H9 (cell line): ENCODE data around the gene FXYD4. TPM values are rescaled to one million over a fixed set of nuclear protein-coding genes. Genes with fewer than 3 reads are reported as not detected.

ENCODE experiments used
- DNase-seq: peaks from one replicate; pipeline ENCODE4 v3.0.0-alpha.2; 2017
- H2AFZ ChIP-seq: one replicate; pipeline ENCODE4 v1.6.1; 2013; ENCODE audit warnings: mild to moderate bottlenecking, low read length, control low read depth, moderate library complexity
- H2AK5ac ChIP-seq: 2 replicates; pipeline ENCODE4 v1.6.1; 2013; ENCODE audit warnings: low read length, control low read depth, mixed read lengths; ENCODE audit not compliant: insufficient read length
- H2BK120ac ChIP-seq: one replicate; pipeline ENCODE4 v1.6.1; 2013; ENCODE audit warnings: low read depth, mild to moderate bottlenecking, low read length, control low read depth, inconsistent platforms; ENCODE audit not compliant: poor library complexity, severe bottlenecking
- H2BK12ac ChIP-seq: 2 replicates; pipeline ENCODE4 v1.6.1; 2013; ENCODE audit warnings: low read length, control low read depth, mixed read lengths, low read depth; ENCODE audit not compliant: insufficient read length
- H2BK15ac ChIP-seq: 2 replicates; pipeline ENCODE4 v1.6.1; 2013; ENCODE audit warnings: low read depth, low read length, control low read depth
- H2BK20ac ChIP-seq: one replicate; pipeline ENCODE4 v1.6.1; 2013; ENCODE audit warnings: low read depth, mild to moderate bottlenecking, low read length, control low read depth, inconsistent platforms; ENCODE audit not compliant: poor library complexity, severe bottlenecking
- H2BK5ac ChIP-seq: 2 replicates; pipeline ENCODE4 v1.6.1; 2013; ENCODE audit warnings: low read length, control low read depth, mixed read lengths; ENCODE audit not compliant: insufficient read length
- H3K14ac ChIP-seq: 2 replicates; pipeline ENCODE4 v1.6.1; 2013; ENCODE audit warnings: low read length, control low read depth; ENCODE audit not compliant: insufficient read depth
- H3K18ac ChIP-seq: 2 replicates; pipeline ENCODE4 v1.6.1; 2013; ENCODE audit warnings: low read depth, mild to moderate bottlenecking, mixed read lengths, low read length, control low read depth; ENCODE audit not compliant: insufficient read length
- H3K23ac ChIP-seq: 2 replicates; pipeline ENCODE4 v1.6.1; 2013; ENCODE audit warnings: low read length, control low read depth, mixed read lengths, low read depth; ENCODE audit not compliant: insufficient read length
- H3K23me2 ChIP-seq: 2 replicates; pipeline ENCODE4 v1.6.1; 2013; ENCODE audit warnings: low read depth, mild to moderate bottlenecking, mixed read lengths, low read length, control low read depth; ENCODE audit not compliant: insufficient read length, poor library complexity, severe bottlenecking
- H3K27ac ChIP-seq: 2 replicates; pipeline ENCODE4 v1.5.1; 2013; ENCODE audit warnings: low read length, control low read depth, mixed read lengths, low read depth; ENCODE audit not compliant: insufficient read length
- H3K27me3 ChIP-seq: 2 replicates; pipeline ENCODE4 v1.6.1; 2013; ENCODE audit warnings: low read length, control low read depth, inconsistent platforms; ENCODE audit not compliant: insufficient read depth
- H3K4ac ChIP-seq: 2 replicates; pipeline ENCODE4 v1.6.1; 2013; ENCODE audit warnings: low read depth, mild to moderate bottlenecking, control low read depth, inconsistent platforms, low read length, moderate library complexity
- H3K4me1 ChIP-seq: 2 replicates; pipeline ENCODE4 v1.6.1; 2013; ENCODE audit warnings: low read length, control low read depth, inconsistent platforms; ENCODE audit not compliant: insufficient read depth
- H3K4me2 ChIP-seq: 2 replicates; pipeline ENCODE4 v1.6.1; 2013; ENCODE audit warnings: low read length, control low read depth, mixed read lengths; ENCODE audit not compliant: insufficient read length, insufficient read depth
- H3K56ac ChIP-seq: 2 replicates; pipeline ENCODE4 v1.6.1; 2013; ENCODE audit warnings: low read depth, mild to moderate bottlenecking, mixed read lengths, low read length, control low read depth; ENCODE audit not compliant: insufficient read length
- H3K79me1 ChIP-seq: 2 replicates; pipeline ENCODE4 v1.6.1; 2013; ENCODE audit warnings: low read depth, mild to moderate bottlenecking, moderate library complexity, low read length, control low read depth, inconsistent platforms; ENCODE audit not compliant: insufficient read depth, poor library complexity, severe bottlenecking
- H3K79me2 ChIP-seq: 2 replicates; pipeline ENCODE4 v1.6.1; 2013; ENCODE audit warnings: low read length, control low read depth, inconsistent platforms; ENCODE audit not compliant: insufficient read depth
- H3K9ac ChIP-seq: 2 replicates; pipeline ENCODE4 v1.6.1; 2013; ENCODE audit warnings: low read length, control low read depth, mixed read lengths; ENCODE audit not compliant: insufficient read length; ENCODE audit errors: extremely low read depth
- H3K9me3 ChIP-seq: one replicate; pipeline ENCODE4 v1.6.1; 2013; ENCODE audit warnings: low read depth, low read length, inconsistent platforms; ENCODE audit not compliant: control insufficient read depth
- H3T11ph ChIP-seq: one replicate; pipeline ENCODE4 v1.6.1; 2013; ENCODE audit warnings: mild to moderate bottlenecking, low read length, control low read depth, inconsistent platforms
- H4K20me1 ChIP-seq: one replicate; pipeline ENCODE4 v1.6.1; 2013; ENCODE audit not compliant: control insufficient read depth, insufficient read length, insufficient read depth
- H4K5ac ChIP-seq: 2 replicates; pipeline ENCODE4 v1.6.1; 2013; ENCODE audit warnings: low read depth, mild to moderate bottlenecking, mixed read lengths, low read length, control low read depth; ENCODE audit not compliant: insufficient read length
- H4K8ac ChIP-seq: replicated peaks from 2 replicates; pipeline ENCODE4 v1.6.1; 2013; ENCODE audit warnings: low read length, control low read depth, mixed read lengths, low read depth; ENCODE audit not compliant: insufficient read length
- H4K91ac ChIP-seq: 2 replicates; pipeline ENCODE4 v1.6.1; 2013; ENCODE audit warnings: low read depth, mild to moderate bottlenecking, moderate library complexity, mixed read lengths, low read length, control low read depth; ENCODE audit not compliant: insufficient read length
- H3K27ac Mint-ChIP-seq, 3 experiments: 2 replicates in 2 of 3; 3 replicates in 1 of 3; pipeline ENCODE4 v1.8.0; 2020 to 2021; ENCODE audit warnings: mixed read lengths in 3 of 3, mild to moderate bottlenecking in 1 of 3, moderate library complexity in 1 of 3
- H3K27me3 Mint-ChIP-seq: 2 replicates; pipeline ENCODE4 v1.8.0; 2021; ENCODE audit warnings: low read depth, mild to moderate bottlenecking, moderate library complexity, mixed read lengths
- H3K36me3 Mint-ChIP-seq, 3 experiments: 2 replicates in 2 of 3; 3 replicates in 1 of 3; pipeline ENCODE4 v1.8.0; 2020 to 2021; ENCODE audit warnings: low read depth in 3 of 3, mixed read lengths in 3 of 3; ENCODE audit not compliant: insufficient read depth in 1 of 3
- H3K4me1 Mint-ChIP-seq, 2 experiments: 2 replicates each; pipeline ENCODE4 v1.8.0; 2020; ENCODE audit warnings: mixed read lengths in 2 of 2
- H3K4me3 Mint-ChIP-seq, 2 experiments: 2 replicates in 1 of 2; 3 replicates in 1 of 2; pipeline ENCODE4 v1.8.0; 2020 to 2021; ENCODE audit warnings: mild to moderate bottlenecking in 2 of 2, mixed read lengths in 2 of 2, moderate library complexity in 1 of 2
- H3K9me3 Mint-ChIP-seq, 2 experiments: 2 replicates in 1 of 2; 3 replicates in 1 of 2; pipeline ENCODE4 v1.8.0; 2020; ENCODE audit warnings: mild to moderate bottlenecking in 2 of 2, mixed read lengths in 2 of 2, moderate library complexity in 1 of 2
- WGBS: extraction: QIAGEN DNeasy Blood & Tissue Kit; methylation state at CpG from one replicate; pipeline ENCODE4 v1.1.7; 2013; ENCODE audit warnings: missing lambda C conversion rate, low lambda C conversion rate, mixed read lengths; ENCODE audit not compliant: insufficient read length; ENCODE audit errors: extremely low coverage; 5-methylcytosine and 5-hydroxymethylcytosine counted together
- total RNA-seq: library from RNA; stranded (reverse); gene quantifications from 2 replicates; pipeline ENCODE4 v1.2.1, GENCODE V29; 2021
- TF ChIP-seq, protein P1 (sequence below): fragments of 200-600 bp; sonication (generic); conservative IDR thresholded peaks from 3 replicates; pipeline ENCODE4 v1.8.0; 2021; ENCODE audit warnings: antibody characterized with exemption, mild to moderate bottlenecking

FXYD4 gene
- total RNA-seq, 1 experiment from 2014 or later: not detected

DNA sequence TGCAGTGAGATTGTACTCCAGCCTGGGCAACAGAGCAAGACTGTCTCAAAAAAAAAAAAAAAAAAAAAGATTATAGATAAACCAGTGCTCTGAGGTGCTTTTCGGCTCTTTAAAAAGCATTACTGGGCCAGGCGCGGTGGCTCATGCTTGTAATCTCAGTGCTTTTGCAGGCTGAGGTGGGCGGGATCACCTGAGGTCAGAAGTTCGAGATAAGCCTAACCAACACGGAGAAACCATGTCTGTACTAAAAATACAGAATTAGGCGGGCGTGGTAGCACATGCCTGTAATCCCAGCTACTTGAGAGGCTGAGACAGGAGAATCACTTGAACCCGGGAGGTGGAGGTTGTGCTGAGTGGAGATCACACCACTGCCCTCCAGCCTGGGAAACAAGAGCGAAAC lies 44.1 kb downstream of the FXYD4 start:
- H3K4me1 Mint-ChIP-seq: peaks cover 0 to 2% of the 10 kb centered on the region in 2 experiments; a peak in 2 of 4 replicates
- Histone ChIP-seq H3K4me2 (no peak overlapping the region), H4K5ac (no peak overlapping the region), H4K20me1 (no peaks in the 10 kb centered on the region), H3K56ac (no peak overlapping the region), H2BK12ac (no peak overlapping the region), H2AFZ (no peak overlapping the region), H3K14ac (no peak overlapping the region), H3K23me2 (no peaks in the 10 kb centered on the region), H3K9ac (no peak overlapping the region), H4K8ac (no peak overlapping the region), H3K23ac (no peak overlapping the region), H2AK5ac (no peak overlapping the region), H3T11ph (no peak overlapping the region), H3K4ac (no peak overlapping the region), H2BK120ac (no peak overlapping the region), H3K18ac (no peak overlapping the region), H3K27ac (no peak overlapping the region), H3K79me2 (no peaks in the 10 kb centered on the region), H4K91ac (no peak overlapping the region), H3K9me3 (no peaks in the 10 kb centered on the region), H2BK15ac (no peak overlapping the region), H3K27me3 (no peaks in the 10 kb centered on the region), H3K4me1 (no peaks in the 10 kb centered on the region), H3K79me1 (no peaks in the 10 kb centered on the region), H2BK5ac (no peak overlapping the region), H2BK20ac (no peak overlapping the region)
- H3K27me3 Mint-ChIP-seq: peaks cover 2% of the 10 kb centered on the region
- no peaks in the 10 kb centered on the region for H3K36me3 Mint-ChIP-seq
- TF ChIP-seq, protein P1, sequence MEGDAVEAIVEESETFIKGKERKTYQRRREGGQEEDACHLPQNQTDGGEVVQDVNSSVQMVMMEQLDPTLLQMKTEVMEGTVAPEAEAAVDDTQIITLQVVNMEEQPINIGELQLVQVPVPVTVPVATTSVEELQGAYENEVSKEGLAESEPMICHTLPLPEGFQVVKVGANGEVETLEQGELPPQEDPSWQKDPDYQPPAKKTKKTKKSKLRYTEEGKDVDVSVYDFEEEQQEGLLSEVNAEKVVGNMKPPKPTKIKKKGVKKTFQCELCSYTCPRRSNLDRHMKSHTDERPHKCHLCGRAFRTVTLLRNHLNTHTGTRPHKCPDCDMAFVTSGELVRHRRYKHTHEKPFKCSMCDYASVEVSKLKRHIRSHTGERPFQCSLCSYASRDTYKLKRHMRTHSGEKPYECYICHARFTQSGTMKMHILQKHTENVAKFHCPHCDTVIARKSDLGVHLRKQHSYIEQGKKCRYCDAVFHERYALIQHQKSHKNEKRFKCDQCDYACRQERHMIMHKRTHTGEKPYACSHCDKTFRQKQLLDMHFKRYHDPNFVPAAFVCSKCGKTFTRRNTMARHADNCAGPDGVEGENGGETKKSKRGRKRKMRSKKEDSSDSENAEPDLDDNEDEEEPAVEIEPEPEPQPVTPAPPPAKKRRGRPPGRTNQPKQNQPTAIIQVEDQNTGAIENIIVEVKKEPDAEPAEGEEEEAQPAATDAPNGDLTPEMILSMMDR: no peak
- no peak overlapping the region for H3K27ac Mint-ChIP-seq
- no CpG with 5 or more reads among the region's 10 CpGs for WGBS
- no peak overlapping the region for H3K4me3 Mint-ChIP-seq
- H3K9me3 Mint-ChIP-seq: no peaks in the 10 kb centered on the region
- DNase-seq: no peak
